ENCODE measurements around the gene CDC14B.
"Not testable (repeated sequence)": the region's sequence is repeated elsewhere in the genome, so short reads cannot be mapped to it uniquely, and the experiment has no call there.

CDC14B gene

GRCh38 chr9:96554801-96555566 lies 64.7 kb downstream of the CDC14B start:
- H3K9me3 ChIP-seq (ENCODE audit: insufficient read depth, low read depth, low read length) = no peaks in the 10 kb centered on the region
- 0 out of 2 replicates have a peak, but pooled peaks cover 7% of the 10 kb centered on the region for H3K36me3 ChIP-seq (ENCODE audit: insufficient read depth, low read depth, low read length)
- H3K9ac ChIP-seq (ENCODE audit: low read depth, low read length) = no peak overlapping the region
- H3K4me1 ChIP-seq (ENCODE audit: insufficient read depth, low read length) = peaks cover 12% of the 10 kb centered on the region; the same call in 1 of the 2 replicates
- H3K4me3 ChIP-seq (ENCODE audit: low read length) = no peak overlapping the region
- no peaks in the 10 kb centered on the region for H3K27me3 ChIP-seq (ENCODE audit: insufficient read depth, low read length)
- H3K27ac ChIP-seq (ENCODE audit: low read length) = no peak overlapping the region

- 0 out of 2 replicates have a peak, but pooled peaks cover 7% of the 10 kb centered on the region for H3K36me3 ChIP-seq (ENCODE audit: insufficient read depth, low read depth, low read length)
- no peak overlapping the region for H3K4me3 ChIP-seq (ENCODE audit: low read length)
- no peaks in the 10 kb centered on the region for H3K27me3 ChIP-seq (ENCODE audit: insufficient read depth, low read length)
- no peak overlapping the region for H3K27ac ChIP-seq (ENCODE audit: low read length)
- peaks cover 11% of the 10 kb centered on the region; the same call in 1 of the 2 replicates for H3K4me1 ChIP-seq (ENCODE audit: insufficient read depth, low read length)
- H3K9me3 ChIP-seq (ENCODE audit: insufficient read depth, low read depth, low read length) = no peaks in the 10 kb centered on the region
- no peak overlapping the region for H3K9ac ChIP-seq (ENCODE audit: low read depth, low read length)
These were observed 65.3 kb downstream of the CDC14B start for GRCh38 chr9:96554326-96554725.

- Histone ChIP-seq H3K27me3 (ENCODE audit: insufficient read depth, low read length) (no peaks in the 10 kb centered on the region), H3K4me1 (ENCODE audit: insufficient read depth, low read length) (peaks cover 2% of the 10 kb centered on the region; the same call in 1 of the 2 replicates), H3K9ac (ENCODE audit: low read depth, low read length) (no peak overlapping the region), H3K27ac (ENCODE audit: low read length) (no peak overlapping the region), H3K36me3 (ENCODE audit: insufficient read depth, low read depth, low read length) (0 out of 2 replicates have a peak, but pooled peaks cover 7% of the 10 kb centered on the region), H3K4me3 (ENCODE audit: low read length) (no peak overlapping the region), H3K9me3 (ENCODE audit: insufficient read depth, low read depth, low read length) (no peaks in the 10 kb centered on the region)
These were observed 66.6 kb downstream of the CDC14B start for GRCh38 chr9:96553070-96553469.

GRCh38 chr9:96551403-96551802 lies 68.2 kb downstream of the CDC14B start:
- Histone ChIP-seq H3K27ac (ENCODE audit: low read length) (no peak overlapping the region), H3K9me3 (ENCODE audit: insufficient read depth, low read depth, low read length) (no peaks in the 10 kb centered on the region), H3K4me3 (ENCODE audit: low read length) (no peak overlapping the region), H3K4me1 (ENCODE audit: insufficient read depth, low read length) (0 out of 2 replicates have a peak, but pooled peaks cover 2% of the 10 kb centered on the region), H3K27me3 (ENCODE audit: insufficient read depth, low read length) (no peaks in the 10 kb centered on the region), H3K9ac (ENCODE audit: low read depth, low read length) (no peak overlapping the region), H3K36me3 (ENCODE audit: insufficient read depth, low read depth, low read length) (0 out of 2 replicates have a peak, but pooled peaks cover 7% of the 10 kb centered on the region)

- Histone ChIP-seq H3K4me3 (ENCODE audit: low read length) (no peak overlapping the region), H3K4me1 (ENCODE audit: insufficient read depth, low read length) (0 out of 2 replicates have a peak, but pooled peaks cover 2% of the 10 kb centered on the region), H3K36me3 (ENCODE audit: insufficient read depth, low read depth, low read length) (0 out of 2 replicates have a peak, but pooled peaks cover 9% of the 10 kb centered on the region), H3K27me3 (ENCODE audit: insufficient read depth, low read length) (no peaks in the 10 kb centered on the region), H3K9me3 (ENCODE audit: insufficient read depth, low read depth, low read length) (no peaks in the 10 kb centered on the region), H3K27ac (ENCODE audit: low read length) (no peak overlapping the region), H3K9ac (ENCODE audit: low read depth, low read length) (no peak overlapping the region)
These were observed 69.0 kb downstream of the CDC14B start for GRCh38 chr9:96550659-96551058.

GRCh38 chr9:96543131-96543530 lies 76.5 kb downstream of the CDC14B start:
- not testable (repeated sequence) for H3K4me1 ChIP-seq (ENCODE audit: insufficient read depth, low read length); H3K9ac ChIP-seq (ENCODE audit: low read depth, low read length); H3K27ac ChIP-seq (ENCODE audit: low read length); H3K9me3 ChIP-seq (ENCODE audit: insufficient read depth, low read depth, low read length); H3K4me3 ChIP-seq (ENCODE audit: low read length); H3K27me3 ChIP-seq (ENCODE audit: insufficient read depth, low read length)
- peaks cover 10% of the 10 kb centered on the region; the same call in 1 of the 2 replicates for H3K36me3 ChIP-seq (ENCODE audit: insufficient read depth, low read depth, low read length)

GRCh38 chr9:96540106-96540505 lies 79.5 kb downstream of the CDC14B start:
- Histone ChIP-seq H3K27me3 (ENCODE audit: insufficient read depth, low read length) (no peaks in the 10 kb centered on the region), H3K4me3 (ENCODE audit: low read length) (no peak overlapping the region), H3K27ac (ENCODE audit: low read length) (no peak overlapping the region), H3K9me3 (ENCODE audit: insufficient read depth, low read depth, low read length) (no peaks in the 10 kb centered on the region), H3K4me1 (ENCODE audit: insufficient read depth, low read length) (peaks cover 3% of the 10 kb centered on the region; the same call in 1 of the 2 replicates), H3K9ac (ENCODE audit: low read depth, low read length) (no peak overlapping the region), H3K36me3 (ENCODE audit: insufficient read depth, low read depth, low read length) (peaks cover 12% of the 10 kb centered on the region; the same call in 1 of the 2 replicates)

- H3K9ac ChIP-seq (ENCODE audit: low read depth, low read length) = no peak overlapping the region
- no peaks in the 10 kb centered on the region for H3K9me3 ChIP-seq (ENCODE audit: insufficient read depth, low read depth, low read length)
These were observed 87.5 kb downstream of the CDC14B start for GRCh38 chr9:96532173-96532572.

GRCh38 chr9:96524764-96525163 lies 94.9 kb downstream of the CDC14B start:
- Histone ChIP-seq H3K9me3 (ENCODE audit: insufficient read depth, low read depth, low read length) (no peaks in the 10 kb centered on the region), H3K36me3 (ENCODE audit: insufficient read depth, low read depth, low read length) (peaks cover 40% of the 10 kb centered on the region)

More at GRCh38 chr9:96532173-96532572, 87.5 kb downstream of the CDC14B start:
- H3K4me1 ChIP-seq (ENCODE audit: insufficient read depth, low read length) = no peaks in the 10 kb centered on the region
- peaks cover 27% of the 10 kb centered on the region for H3K36me3 ChIP-seq (ENCODE audit: insufficient read depth, low read depth, low read length)
- H3K27ac ChIP-seq (ENCODE audit: low read length) = no peak overlapping the region
- no peak overlapping the region for H3K4me3 ChIP-seq (ENCODE audit: low read length)
- H3K27me3 ChIP-seq (ENCODE audit: insufficient read depth, low read length) = no peaks in the 10 kb centered on the region

GRCh38 chr9:96524045-96524444 lies 95.6 kb downstream of the CDC14B start:
- Histone ChIP-seq H3K4me3 (ENCODE audit: low read length) (no peak overlapping the region), H3K36me3 (ENCODE audit: insufficient read depth, low read depth, low read length) (peaks cover 42% of the 10 kb centered on the region), H3K4me1 (ENCODE audit: insufficient read depth, low read length) (no peaks in the 10 kb centered on the region), H3K27me3 (ENCODE audit: insufficient read depth, low read length) (no peaks in the 10 kb centered on the region), H3K27ac (ENCODE audit: low read length) (no peak overlapping the region), H3K9ac (ENCODE audit: low read depth, low read length) (no peak overlapping the region), H3K9me3 (ENCODE audit: insufficient read depth, low read depth, low read length) (no peaks in the 10 kb centered on the region)

More at GRCh38 chr9:96524764-96525163, 94.9 kb downstream of the CDC14B start:
- Histone ChIP-seq H3K27ac (ENCODE audit: low read length) (no peak overlapping the region), H3K4me1 (ENCODE audit: insufficient read depth, low read length) (no peaks in the 10 kb centered on the region), H3K9ac (ENCODE audit: low read depth, low read length) (no peak overlapping the region), H3K4me3 (ENCODE audit: low read length) (no peak overlapping the region), H3K27me3 (ENCODE audit: insufficient read depth, low read length) (no peaks in the 10 kb centered on the region)

- Histone ChIP-seq H3K27ac (ENCODE audit: low read length) (no peak overlapping the region), H3K27me3 (ENCODE audit: insufficient read depth, low read length) (no peaks in the 10 kb centered on the region), H3K9ac (ENCODE audit: low read depth, low read length) (no peak overlapping the region), H3K4me1 (ENCODE audit: insufficient read depth, low read length) (no peaks in the 10 kb centered on the region), H3K36me3 (ENCODE audit: insufficient read depth, low read depth, low read length) (peaks cover 43% of the 10 kb centered on the region), H3K4me3 (ENCODE audit: low read length) (no peak overlapping the region), H3K9me3 (ENCODE audit: insufficient read depth, low read depth, low read length) (no peaks in the 10 kb centered on the region)
These were observed 96.3 kb downstream of the CDC14B start for GRCh38 chr9:96523374-96523773.

GRCh38 chr9:96522366-96522765 lies 97.3 kb downstream of the CDC14B start:
- H3K27me3 ChIP-seq (ENCODE audit: insufficient read depth, low read length) = no peaks in the 10 kb centered on the region
- H3K4me1 ChIP-seq (ENCODE audit: insufficient read depth, low read length) = no peaks in the 10 kb centered on the region
- no peak overlapping the region for H3K9ac ChIP-seq (ENCODE audit: low read depth, low read length)
- no peak overlapping the region for H3K27ac ChIP-seq (ENCODE audit: low read length)
- no peak overlapping the region for H3K4me3 ChIP-seq (ENCODE audit: low read length)
- H3K9me3 ChIP-seq (ENCODE audit: insufficient read depth, low read depth, low read length) = no peaks in the 10 kb centered on the region
- H3K36me3 ChIP-seq (ENCODE audit: insufficient read depth, low read depth, low read length) = peaks cover 43% of the 10 kb centered on the region
